Right renal pelvis (tissue), 4 donors: ENCODE measurements around the gene TAF5. TPM values are rescaled to one million over a fixed set of nuclear protein-coding genes. Genes with fewer than 3 reads are reported as not detected.
"Not testable (repeated sequence)": the region's sequence is repeated elsewhere in the genome, so short reads cannot be mapped to it uniquely, and the experiment has no call there.

Experiments used
- DNase-seq, 4 donors: peaks; one replicate each; pipeline ENCODE4 v3.0.0-alpha.2; 2013; ENCODE audit warnings: low read depth in 4 of 4, low spot score in 3 of 4, missing footprints in 1 of 4
- polyA plus RNA-seq, 4 donors: library from polyadenylated mRNA; unstranded; fragments of 120-200 nt; gene quantifications; one replicate each; pipeline ENCODE4 v1.2.1, GENCODE V29; 2013; ENCODE audit not compliant: insufficient read length in 4 of 4

Gene TAF5
- polyA plus RNA-seq, 4 donors, result 7.0 to 9.0 (median 8.4) TPM

- DNase-seq, result no peak
Observed at GRCh38 chr10:103397191-103397825, 29.5 kb downstream of the TAF5 start.

GRCh38 chr10:103413564-103413963 is 45.8 kb downstream of the TAF5 start:
- DNase-seq, result no peak

- DNase-seq, result no peak
Observed at GRCh38 chr10:103415581-103415980, 47.8 kb downstream of the TAF5 start.

GRCh38 chr10:103416436-103417147 is 48.8 kb downstream of the TAF5 start:
- DNase-seq, result peak; percentile 43 to 53 (median 49)

GRCh38 chr10:103417148-103417469 is 49.3 kb downstream of the TAF5 start:
- not testable (repeated sequence) for DNase-seq

GRCh38 chr10:103417601-103418000 is 49.8 kb downstream of the TAF5 start:
- DNase-seq, result no peak

- DNase-seq, result no peak
Observed at GRCh38 chr10:103419101-103419500, 51.3 kb downstream of the TAF5 start.

- DNase-seq, result no peak
Observed at GRCh38 chr10:103423748-103424147, 56.0 kb downstream of the TAF5 start.

- no peak for DNase-seq
Observed at GRCh38 chr10:103427866-103428265, 60.1 kb downstream of the TAF5 start.

- DNase-seq, result no peak
Observed at GRCh38 chr10:103428989-103429643, 61.3 kb downstream of the TAF5 start.

GRCh38 chr10:103429647-103430046 is 61.9 kb downstream of the TAF5 start:
- no peak for DNase-seq

GRCh38 chr10:103431902-103432301 is 64.1 kb downstream of the TAF5 start:
- no peak for DNase-seq

GRCh38 chr10:103433858-103434257 is 66.1 kb downstream of the TAF5 start:
- no peak for DNase-seq

Other genes with a start within 250 kb of the TAF5 start
- 100 to 1,000 TPM in 3 of 4 donors, 10 to 100 TPM in 1; 87.2 to 120 (median 114) TPM for gene NT5C2, start 174.7 kb upstream of the TAF5 start, polyA plus RNA-seq
- gene RPEL1, start 122.1 kb upstream of the TAF5 start, polyA plus RNA-seq, result under 1 TPM; 0.11 to 0.21 (median 0.16) TPM
- 1 to 10 TPM in 2 of 4 donors, under 1 TPM in 2; 0.30 to 1.7 (median 0.92) TPM for gene INA, start 90.8 kb upstream of the TAF5 start, polyA plus RNA-seq
- 10 to 100 TPM; 13.4 to 16.7 (median 15.1) TPM for gene PCGF6, start 16.8 kb upstream of the TAF5 start, polyA plus RNA-seq
- gene ATP5MK, start 28.5 kb downstream of the TAF5 start, polyA plus RNA-seq, result 100 to 1,000 TPM; 223 to 267 (median 239) TPM
- gene PDCD11, start 28.6 kb downstream of the TAF5 start, polyA plus RNA-seq, result 10 to 100 TPM; 31.0 to 36.1 (median 34.8) TPM
- gene CALHM2, start 84.4 kb downstream of the TAF5 start, polyA plus RNA-seq, result 10 to 100 TPM; 12.5 to 15.0 (median 13.8) TPM
- under 1 TPM; 0.06 to 0.09 (median 0.07) TPM for gene CALHM1, start 90.9 kb downstream of the TAF5 start, polyA plus RNA-seq
- gene CALHM3, start 111.3 kb downstream of the TAF5 start, polyA plus RNA-seq, result under 1 TPM in 2 of 4 donors, not detected in 2; 0.05 to 0.10 TPM
- 1 to 10 TPM; 1.2 to 1.7 (median 1.4) TPM for gene NEURL1, start 125.7 kb downstream of the TAF5 start, polyA plus RNA-seq